ENCODE results near the gene NUP88.
"Not testable (repeated sequence)": the region's sequence is repeated elsewhere in the genome, so short reads cannot be mapped to it uniquely, and the experiment has no call there.

Gene NUP88

DNA sequence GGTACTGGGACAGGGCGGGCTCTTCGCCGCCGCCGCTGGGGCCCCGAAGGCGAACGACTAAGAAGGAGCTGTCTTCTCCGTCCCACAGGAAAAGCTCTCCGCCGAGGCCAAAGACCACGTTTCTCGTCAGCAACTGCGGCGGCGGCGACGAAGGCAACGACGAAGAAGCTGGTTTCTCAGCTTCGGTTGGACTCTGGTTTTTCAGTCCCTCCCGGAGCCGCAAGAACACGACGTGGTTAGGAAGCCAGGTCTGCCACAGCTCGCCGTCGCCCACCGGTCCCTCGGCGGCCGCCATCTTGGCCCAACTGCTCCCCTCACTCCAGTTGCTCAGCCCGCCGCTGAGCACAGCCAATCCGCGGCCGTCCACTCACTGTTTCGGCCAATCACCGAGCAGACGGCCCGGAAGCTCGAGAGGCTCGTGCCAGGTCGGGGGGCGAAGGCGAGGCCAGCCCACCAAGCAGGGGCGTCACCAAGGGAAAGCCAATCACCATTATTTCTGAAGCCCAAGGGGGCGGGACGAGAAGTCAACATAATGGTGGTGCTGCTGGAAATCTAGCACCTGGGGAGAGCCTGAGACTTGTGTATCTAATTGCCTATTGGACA, at the start of gene NUP88:
Gene NUP88 (minus strand): TSS at position 307 of the 603 bp plus-strand sequence. CDS start 12 bp downstream, at position 295.
- DNase-seq, result peak; percentile 98

DNA sequence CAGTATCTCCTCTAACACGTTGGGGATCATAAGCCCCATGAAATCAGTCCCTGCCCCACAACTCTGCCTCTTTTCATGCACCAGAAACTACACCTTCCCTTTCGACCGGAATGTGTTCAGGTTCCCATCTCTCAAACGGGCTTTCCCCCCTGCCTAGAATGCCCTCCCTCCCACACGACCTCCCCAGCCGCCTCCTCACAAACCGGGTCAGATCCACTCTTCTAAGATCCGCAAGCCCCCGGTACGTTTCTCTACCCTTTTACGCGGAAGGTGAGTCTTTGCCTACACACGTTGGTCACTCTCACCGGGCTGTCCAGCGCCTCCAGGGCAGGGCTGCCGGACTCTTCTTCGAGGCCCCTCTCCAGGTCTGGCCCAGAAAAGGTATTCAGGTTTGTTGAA, 48.6 kb upstream of the NUP88 start:
- DNase-seq, result peak; percentile 12

DNA sequence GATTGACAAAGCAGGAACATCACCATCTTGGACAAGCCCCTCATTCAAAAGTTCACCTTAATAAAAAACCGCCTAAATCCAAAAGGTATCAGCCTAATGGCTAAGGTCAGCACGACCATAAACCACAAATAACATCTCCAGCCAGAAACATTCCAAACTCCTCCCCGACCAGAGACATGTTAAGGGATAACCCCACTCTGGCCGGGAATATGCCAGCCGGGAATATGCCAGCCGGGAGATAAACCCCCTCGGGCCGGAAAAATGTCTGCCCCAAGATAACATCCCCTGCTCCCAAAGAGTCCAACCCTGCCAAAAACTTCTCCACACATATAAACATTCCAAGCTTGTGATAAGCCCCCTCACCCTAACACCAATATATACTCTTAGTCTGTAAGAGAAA, 48.0 kb upstream of the NUP88 start:
- no peak for DNase-seq

- no peak for DNase-seq
These were observed 46.8 kb upstream of the NUP88 start for GRCh38 chr17:5466295-5466694.

GRCh38 chr17:5464717-5465507, 45.5 kb upstream of the NUP88 start:
- no peak for DNase-seq

DNA sequence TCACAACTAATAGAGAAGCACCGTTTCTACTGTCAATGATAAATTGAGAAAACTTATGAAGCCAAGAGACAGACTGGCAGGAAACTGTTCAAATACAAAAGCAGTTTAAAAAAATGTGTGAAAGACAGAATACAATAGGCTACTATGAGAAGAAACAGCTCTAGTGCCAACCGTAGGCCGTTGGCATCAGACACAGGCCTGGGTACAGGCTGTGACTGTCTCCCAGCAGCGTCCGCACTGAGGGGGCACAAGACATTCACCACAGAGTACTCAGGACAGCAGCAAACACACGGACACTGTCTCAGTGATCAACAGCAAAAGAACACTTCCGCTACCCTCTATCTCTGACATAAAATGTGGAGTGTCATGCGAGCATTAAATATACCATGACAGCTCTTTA, 27.3 kb upstream of the NUP88 start:
- DNase-seq, result no peak

DNA sequence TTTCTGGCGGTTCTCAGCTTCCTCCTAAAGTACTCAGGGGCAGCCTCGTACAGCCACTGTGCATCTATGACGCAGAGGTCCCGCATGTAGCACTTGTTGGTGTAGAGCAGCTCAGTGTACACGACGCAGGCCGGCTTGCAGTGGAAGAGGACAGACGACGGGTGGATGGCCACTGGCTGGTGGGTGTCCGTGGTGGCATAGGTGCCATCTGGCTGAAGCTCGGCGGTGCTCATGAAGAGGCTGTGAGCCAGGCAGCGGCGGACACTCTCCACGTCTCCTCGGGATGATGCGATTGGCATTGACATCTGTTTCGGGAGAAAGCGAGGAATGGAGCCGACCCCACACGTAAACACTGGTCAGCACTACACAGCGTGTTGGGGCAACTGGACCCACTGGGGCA, 24.7 kb upstream of the NUP88 start:
- no peak for DNase-seq

DNA sequence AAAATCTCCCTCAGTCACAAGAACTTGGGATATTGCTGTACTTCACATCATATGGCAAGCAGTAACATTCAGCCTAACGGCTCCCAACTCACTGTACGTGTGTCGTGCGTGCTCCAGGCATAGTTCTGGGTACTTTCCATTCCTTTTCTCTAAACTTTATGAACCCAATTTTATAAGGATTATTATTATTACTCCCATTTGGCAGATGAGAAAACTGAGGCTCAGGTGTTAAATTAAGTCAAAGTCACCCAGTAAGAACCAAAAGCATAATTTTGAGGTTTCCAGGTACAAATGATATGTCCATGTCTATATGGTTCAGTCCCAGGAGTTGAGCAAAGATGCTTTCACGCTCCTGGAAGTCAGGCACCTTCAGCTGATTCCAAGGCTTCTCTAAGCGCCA, 24.3 kb upstream of the NUP88 start:
- no peak for DNase-seq

- no peak for DNase-seq
These were observed 19.9 kb upstream of the NUP88 start for GRCh38 chr17:5439446-5439764.

- peak; percentile 95 for DNase-seq
These were observed 19.4 kb upstream of the NUP88 start, which contains the start of gene C1QBP for GRCh38 chr17:5438716-5439445. TSS of gene C1QBP (minus strand) at chr17:5439155. CDS start at chr17:5439073, 82 bp downstream.

GRCh38 chr17:5437721-5438317, 18.4 kb upstream of the NUP88 start:
- DNase-seq, result no peak

DNA sequence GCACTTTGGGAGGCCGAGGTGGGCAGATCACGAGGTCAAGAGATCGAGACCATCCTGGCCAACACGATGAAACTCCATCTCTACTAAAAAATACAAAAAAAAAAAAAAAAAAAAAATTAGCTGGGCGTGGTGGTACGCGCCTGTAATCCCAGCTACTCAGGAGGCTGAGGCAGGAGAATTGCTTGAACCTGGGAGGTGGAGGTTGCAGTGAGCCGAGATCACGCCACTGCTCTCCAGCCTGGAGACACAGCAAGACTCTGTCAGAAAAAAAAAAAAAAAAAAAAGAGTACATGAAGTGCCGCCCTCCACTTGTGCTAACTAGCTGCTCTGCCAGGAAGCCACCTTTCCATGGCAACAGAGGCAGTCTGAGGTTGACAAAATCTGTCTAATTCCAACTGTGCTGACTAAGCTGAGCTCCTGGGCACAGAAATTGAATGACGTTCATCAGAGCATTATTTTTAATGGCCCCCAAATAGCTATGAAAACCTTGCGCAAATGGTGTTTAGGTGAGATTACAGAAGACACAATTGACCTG, 16.4 kb upstream of the NUP88 start:
- DNase-seq, result peak; percentile 25

- DNase-seq, result no peak
These were observed 15.5 kb upstream of the NUP88 start for GRCh38 chr17:5434984-5435383.

- no peak for DNase-seq
These were observed 12.6 kb upstream of the NUP88 start for GRCh38 chr17:5431949-5432556.

DNA sequence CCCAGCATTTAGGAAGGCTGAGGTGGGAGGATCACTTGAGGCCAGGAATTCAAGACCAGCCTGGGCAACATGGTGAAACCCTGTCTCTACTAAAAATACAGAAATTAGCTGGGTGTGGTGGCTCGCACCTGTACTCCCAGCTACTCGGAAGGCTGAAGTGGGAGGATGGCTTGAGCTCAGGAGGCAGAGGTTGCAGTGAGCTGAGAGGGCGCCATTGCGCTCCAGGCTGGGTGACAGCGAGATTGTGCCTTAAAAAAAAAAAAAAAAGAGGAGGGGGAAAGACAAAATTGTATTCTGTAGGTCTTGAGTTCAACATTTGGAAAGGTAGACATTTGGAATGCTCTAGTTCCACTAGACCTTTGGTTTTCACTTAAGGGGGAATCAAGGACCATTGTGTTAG, 11.8 kb upstream of the NUP88 start:
- DNase-seq, result not testable (repeated sequence)

- DNase-seq, result no peak
These were observed 11.0 kb upstream of the NUP88 start for GRCh38 chr17:5430413-5430999.

GRCh38 chr17:5429191-5429887, 9.9 kb upstream of the NUP88 start:
- no peak for DNase-seq

DNA sequence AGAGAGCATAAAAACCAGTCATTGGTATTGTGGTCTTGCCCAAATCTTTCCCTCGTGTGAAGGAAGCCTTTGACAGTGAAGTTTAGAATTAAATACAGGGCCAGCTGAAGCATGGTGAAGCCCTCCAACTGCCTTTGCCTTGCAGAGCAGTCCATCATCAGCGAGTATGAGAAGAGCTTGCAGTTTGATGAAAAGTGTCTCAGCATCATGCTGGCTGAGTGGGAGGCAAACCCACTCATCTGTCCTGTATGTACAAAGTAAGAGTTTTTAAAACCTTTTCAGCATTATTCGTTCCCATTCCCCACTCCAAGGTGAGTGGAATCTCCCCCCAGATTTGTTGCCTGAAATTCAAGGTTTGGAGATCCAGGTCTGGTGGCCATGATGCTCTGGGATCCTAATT, 6.4 kb upstream of the NUP88 start:
- no peak for DNase-seq

- DNase-seq, result no peak
These were observed 5.4 kb upstream of the NUP88 start for GRCh38 chr17:5424909-5425308.

DNA sequence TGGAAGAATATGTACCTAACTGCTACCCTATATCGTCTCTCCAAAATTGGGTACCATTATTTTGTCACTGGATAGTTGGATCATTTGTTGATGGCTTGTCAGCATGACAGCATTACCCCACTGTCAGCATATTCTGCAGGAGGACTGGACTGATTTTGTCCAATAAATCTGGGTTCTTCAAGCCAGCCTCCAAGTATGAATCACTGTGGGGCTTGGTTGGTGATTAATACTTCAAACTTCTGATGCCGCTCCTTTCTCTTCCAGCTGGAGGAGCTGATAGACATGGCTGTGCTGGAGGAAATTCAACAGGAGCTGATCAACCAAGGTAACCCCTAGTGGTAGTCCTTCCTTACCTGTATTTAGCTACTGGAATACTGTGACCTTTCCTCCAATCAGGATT, 3.0 kb upstream of the NUP88 start:
- no peak for DNase-seq

GRCh38 chr17:5419959-5420653, 644 bp upstream of the NUP88 start, which contains the start of gene RPAIN:
TSS of gene RPAIN (plus strand) at chr17:5420182. CDS start at chr17:5420211, 29 bp downstream.
- DNase-seq, result peak; percentile 90
